Smooth muscle cell (in vitro differentiated cells): Measurements from ENCODE around the gene TRAP1. TPM values are rescaled to one million over a fixed set of nuclear protein-coding genes. Genes with fewer than 3 reads are reported as not detected.
A peak's percentile ranks its signal among the peaks of the same experiment; 100 is the strongest.

ENCODE experiments used
- DNase-seq: peaks from one replicate; lab custom pipeline; 2025; ENCODE audit not compliant: unreplicated experiment; lab: John Stamatoyannopoulos, UW
- H2AFZ ChIP-seq: fragments of 200-600 bp; sonication (generic); 2 replicates; pipeline ENCODE4 v1.6.0; 2016; ENCODE audit warnings: antibody characterized with exemption, low read depth, mild to moderate bottlenecking
- H3F3A ChIP-seq: fragments of 200-600 bp; sonication (generic); 2 replicates; pipeline ENCODE4 v1.6.0; 2017; ENCODE audit warnings: antibody characterized with exemption, low read depth
- H3K27ac ChIP-seq: fragments of 200-600 bp; sonication (generic); 2 replicates; pipeline ENCODE4 v1.5.1; 2016; ENCODE audit warnings: low read depth, mild to moderate bottlenecking
- H3K27me3 ChIP-seq: fragments of 200-600 bp; sonication (generic); 2 replicates; pipeline ENCODE4 v1.6.1; 2016; ENCODE audit warnings: low read depth, mild to moderate bottlenecking
- H3K36me3 ChIP-seq: fragments of 200-600 bp; sonication (generic); 2 replicates; pipeline ENCODE4 v1.5.1; 2016; ENCODE audit warnings: low read depth
- H3K4me1 ChIP-seq: fragments of 200-600 bp; sonication (generic); 2 replicates; pipeline ENCODE4 v1.5.1; 2016; ENCODE audit warnings: low read depth
- H3K4me2 ChIP-seq: fragments of 200-600 bp; sonication (generic); 2 replicates; pipeline ENCODE4 v1.6.0; 2016; ENCODE audit warnings: mild to moderate bottlenecking
- H3K4me3 ChIP-seq: fragments of 200-600 bp; sonication (generic); 2 replicates; pipeline ENCODE4 v1.5.1; 2016; ENCODE audit warnings: mild to moderate bottlenecking
- H3K79me2 ChIP-seq: fragments of 200-600 bp; sonication (generic); 2 replicates; pipeline ENCODE4 v1.6.0; 2016; ENCODE audit warnings: low read depth, mild to moderate bottlenecking
- H3K9ac ChIP-seq: fragments of 200-600 bp; sonication (generic); 2 replicates; pipeline ENCODE4 v1.6.0; 2016; ENCODE audit warnings: low read depth
- H3K9me3 ChIP-seq: fragments of 200-600 bp; sonication (generic); replicated peaks from 2 replicates; pipeline ENCODE4 v1.5.1; 2016; ENCODE audit warnings: low read depth
- H4K20me1 ChIP-seq: fragments of 200-600 bp; sonication (generic); 2 replicates; pipeline ENCODE4 v1.6.0; 2016; ENCODE audit warnings: low read depth
- WGBS: methylation state at CpG from one replicate; pipeline ENCODE4 v1.1.7; 2016; ENCODE audit warnings: low lambda C conversion rate; 5-methylcytosine and 5-hydroxymethylcytosine counted together
- polyA plus RNA-seq: library from polyadenylated mRNA; unstranded; fragments of >200 nt; fragmentation: Nextera tagmentation; extraction: Ambion mirVana; gene quantifications from 2 replicates; pipeline ENCODE4 v1.2.1, GENCODE V29; 2016
- total RNA-seq: library from RNA; depleted of rRNA; stranded (reverse); fragments of >200 nt; gene quantifications from 2 replicates; pipeline ENCODE4 v1.2.3, GENCODE V29; 2014
- TF ChIP-seq, protein P1 (sequence below): fragments of 200-600 bp; sonication (generic); IDR thresholded peaks from 2 replicates; pipeline ENCODE4 v1.5.1; 2017; ENCODE audit warnings: borderline replicate concordance, mild to moderate bottlenecking, antibody characterized with exemption; ENCODE audit not compliant: insufficient read depth, poor library complexity, severe bottlenecking

Gene TRAP1
- total and polyA plus RNA-seq, 2 experiments from 2014 or later, result 37.7 to 46.6 TPM

DNA sequence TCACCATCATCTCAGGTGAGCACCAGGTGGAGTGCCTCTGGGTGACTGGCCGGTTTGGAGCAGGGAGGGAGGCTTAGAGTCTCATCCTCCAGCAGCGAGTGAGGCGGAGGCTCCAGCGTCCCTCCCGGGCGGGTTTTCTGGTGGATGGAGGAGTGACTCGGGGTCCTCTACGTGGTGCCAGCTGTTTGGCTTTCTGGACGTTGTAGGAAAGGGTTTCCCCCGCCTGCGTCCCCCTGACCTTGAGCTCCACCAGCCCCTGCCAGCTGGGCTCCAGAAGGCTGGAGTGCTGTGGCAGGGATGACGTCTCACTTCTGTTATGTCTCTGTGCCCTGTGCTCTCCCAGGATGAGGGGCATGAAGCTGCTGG lies 62.3 kb downstream of the TRAP1 start:
- H3F3A ChIP-seq, result no peaks in the 10 kb centered on the region
- H3K4me1 ChIP-seq, result no peaks in the 10 kb centered on the region
- H3K9me3 ChIP-seq, result no peaks in the 10 kb centered on the region
- no peaks in the 10 kb centered on the region for H4K20me1 ChIP-seq
- no peaks in the 10 kb centered on the region for H3K27me3 ChIP-seq
- H3K4me2 ChIP-seq, result no peak overlapping the region
- no peak overlapping the region for H3K27ac ChIP-seq
- WGBS, result 95% methylated on average over 12 of the region's 12 CpGs
- DNase-seq, result no peak
- no peaks in the 10 kb centered on the region for H3K79me2 ChIP-seq
- no peak overlapping the region for H2AFZ ChIP-seq
- TF ChIP-seq, protein P1, sequence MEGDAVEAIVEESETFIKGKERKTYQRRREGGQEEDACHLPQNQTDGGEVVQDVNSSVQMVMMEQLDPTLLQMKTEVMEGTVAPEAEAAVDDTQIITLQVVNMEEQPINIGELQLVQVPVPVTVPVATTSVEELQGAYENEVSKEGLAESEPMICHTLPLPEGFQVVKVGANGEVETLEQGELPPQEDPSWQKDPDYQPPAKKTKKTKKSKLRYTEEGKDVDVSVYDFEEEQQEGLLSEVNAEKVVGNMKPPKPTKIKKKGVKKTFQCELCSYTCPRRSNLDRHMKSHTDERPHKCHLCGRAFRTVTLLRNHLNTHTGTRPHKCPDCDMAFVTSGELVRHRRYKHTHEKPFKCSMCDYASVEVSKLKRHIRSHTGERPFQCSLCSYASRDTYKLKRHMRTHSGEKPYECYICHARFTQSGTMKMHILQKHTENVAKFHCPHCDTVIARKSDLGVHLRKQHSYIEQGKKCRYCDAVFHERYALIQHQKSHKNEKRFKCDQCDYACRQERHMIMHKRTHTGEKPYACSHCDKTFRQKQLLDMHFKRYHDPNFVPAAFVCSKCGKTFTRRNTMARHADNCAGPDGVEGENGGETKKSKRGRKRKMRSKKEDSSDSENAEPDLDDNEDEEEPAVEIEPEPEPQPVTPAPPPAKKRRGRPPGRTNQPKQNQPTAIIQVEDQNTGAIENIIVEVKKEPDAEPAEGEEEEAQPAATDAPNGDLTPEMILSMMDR, result no peak
- peak overlapping the region; percentile 40 for H3K4me3 ChIP-seq
- no peak overlapping the region for H3K9ac ChIP-seq
- no peaks in the 10 kb centered on the region for H3K36me3 ChIP-seq

DNA sequence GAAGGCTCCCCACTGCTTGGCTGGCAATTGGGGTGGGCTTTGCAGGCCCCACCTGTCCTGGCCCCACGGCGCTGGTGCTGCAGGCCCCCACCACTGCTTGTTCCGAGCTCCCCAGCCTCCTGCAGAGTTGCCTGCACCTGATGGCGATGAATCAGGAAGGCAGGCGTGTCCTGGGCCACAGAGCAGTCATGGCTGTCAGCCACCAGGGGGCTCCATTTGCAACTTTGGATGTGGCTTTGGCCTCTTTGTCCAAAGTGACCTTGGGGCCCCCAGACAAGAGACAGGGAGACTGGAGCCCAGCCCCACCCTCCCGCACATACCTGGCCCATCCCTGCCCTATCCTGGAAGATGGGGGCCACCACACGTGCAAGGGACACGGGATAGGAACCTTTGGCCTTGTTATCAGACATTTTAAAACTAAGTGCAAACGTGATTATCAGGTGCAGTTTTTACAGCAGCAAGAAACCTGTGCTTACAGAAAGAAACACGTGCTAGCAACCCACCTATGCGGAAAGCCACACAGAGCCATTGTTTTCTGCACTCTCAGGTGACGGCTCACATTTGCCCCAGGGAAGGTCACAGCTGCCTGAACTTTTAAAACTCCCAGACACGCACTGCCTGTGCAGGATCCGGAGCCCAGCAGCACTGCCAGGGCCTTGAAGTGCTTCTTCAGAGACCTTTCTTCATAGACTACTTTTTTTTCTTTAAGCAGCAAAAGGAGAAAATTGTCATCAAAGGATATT lies 62.9 kb downstream of the TRAP1 start, which contains the start of gene DNASE1:
TSS of gene DNASE1 (plus strand) at position 443 of the 743 bp plus-strand sequence. CDS start 683 bp downstream, outside the sequence.
- Histone ChIP-seq H3K27me3 (no peaks in the 10 kb centered on the region), H3F3A (no peaks in the 10 kb centered on the region), H3K79me2 (no peaks in the 10 kb centered on the region), H3K4me1 (no peaks in the 10 kb centered on the region), H3K4me3 (peak within 1 kb of the TSS; percentile 40), H2AFZ (no peak within 1 kb of the TSS), H3K4me2 (no peak within 1 kb of the TSS), H3K27ac (no peak within 1 kb of the TSS), H4K20me1 (no peaks in the 10 kb centered on the region), H3K9me3 (no peaks in the 10 kb centered on the region), H3K9ac (no peak within 1 kb of the TSS), H3K36me3 (no peaks in the 10 kb centered on the region)
- no peak for DNase-seq
- TF ChIP-seq, protein P1, result peak; percentile 56
- 68% methylated on average over 14 of the region's 14 CpGs for WGBS

DNA sequence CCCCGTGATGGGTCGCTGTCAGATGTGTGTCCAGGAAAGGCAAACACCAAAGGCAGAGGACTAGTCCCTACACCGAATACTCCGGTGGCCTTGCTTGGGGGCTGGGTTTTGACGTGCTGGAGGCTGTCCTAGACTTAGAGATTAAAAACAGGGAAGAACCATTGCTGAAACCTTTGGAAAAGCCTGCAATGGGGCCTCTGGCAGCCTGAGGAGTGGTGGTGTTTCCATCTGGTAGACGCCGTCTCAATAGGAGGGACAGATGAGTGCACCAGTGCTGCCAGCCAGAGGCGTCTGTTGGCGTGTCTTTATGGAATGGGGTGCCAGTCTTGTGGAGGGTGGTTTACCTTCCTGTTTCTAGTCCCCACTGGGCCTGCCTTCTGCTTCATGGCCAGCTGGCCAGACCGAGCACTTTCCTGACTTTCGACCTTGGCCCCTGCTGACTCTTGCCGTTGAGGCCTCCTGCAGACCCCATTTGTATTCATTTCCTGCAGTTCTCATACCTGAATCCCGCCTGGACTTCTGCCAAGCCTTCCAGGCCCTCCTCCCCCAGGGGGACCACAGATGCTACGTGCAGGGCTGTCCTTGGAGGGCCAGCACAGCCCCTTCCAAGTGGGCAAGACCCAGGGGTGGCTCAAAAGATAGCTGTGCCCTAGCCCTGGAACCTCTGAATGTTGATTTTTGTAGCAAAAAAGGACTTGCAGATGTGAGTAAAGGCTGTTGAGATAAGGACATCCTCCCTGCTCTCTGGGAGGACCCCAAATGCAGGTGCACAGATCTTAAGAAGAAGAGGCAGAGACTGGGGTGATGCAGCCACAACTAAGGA lies 64.7 kb downstream of the TRAP1 start:
- Histone ChIP-seq H2AFZ (no peak overlapping the region), H3K9ac (no peak overlapping the region), H3K27me3 (no peaks in the 10 kb centered on the region), H3K36me3 (no peaks in the 10 kb centered on the region), H3K4me1 (no peaks in the 10 kb centered on the region), H3K4me2 (no peak overlapping the region), H3F3A (no peaks in the 10 kb centered on the region), H3K27ac (no peak overlapping the region), H3K4me3 (no peak overlapping the region), H4K20me1 (no peaks in the 10 kb centered on the region), H3K79me2 (no peaks in the 10 kb centered on the region), H3K9me3 (no peaks in the 10 kb centered on the region)
- 98% methylated on average over 13 of the region's 14 CpGs for WGBS
- DNase-seq, result no peak
- TF ChIP-seq, protein P1, result no peak
